HG03196 (cell line): ENCODE results near the gene OSBP.
"Not testable (repeated sequence)": the region's sequence is repeated elsewhere in the genome, so short reads cannot be mapped to it uniquely, and the experiment has no call there.

ENCODE experiments used
- ATAC-seq: cut with Tn5 transposase; IDR thresholded peaks from one replicate; pipeline ENCODE4 v1.9.1; 2021; ENCODE audit not compliant: unreplicated experiment

Gene OSBP

GRCh38 chr11:59555601-59556114, 59.9 kb downstream of the OSBP start:
- no peak for ATAC-seq

DNA sequence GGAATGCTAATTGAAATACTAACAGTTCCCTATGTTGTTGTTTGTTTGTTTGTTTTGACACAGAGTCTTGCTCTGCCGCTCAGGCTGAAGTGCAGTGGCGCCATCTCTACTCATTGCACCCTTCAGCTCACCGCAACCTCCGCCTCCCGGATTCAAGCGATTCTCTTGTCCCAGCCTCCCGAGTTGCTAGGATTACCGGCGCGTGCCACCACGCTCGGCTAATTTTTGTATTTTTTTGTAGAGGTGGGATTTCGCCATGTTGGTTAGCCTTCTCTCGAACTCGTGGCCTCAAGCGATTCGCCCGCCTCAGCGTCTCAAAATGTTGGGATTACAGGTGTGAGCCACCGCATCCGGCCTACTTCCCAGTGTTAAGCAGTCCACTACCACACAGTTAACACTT, 62.3 kb downstream of the OSBP start:
- ATAC-seq = no peak

DNA sequence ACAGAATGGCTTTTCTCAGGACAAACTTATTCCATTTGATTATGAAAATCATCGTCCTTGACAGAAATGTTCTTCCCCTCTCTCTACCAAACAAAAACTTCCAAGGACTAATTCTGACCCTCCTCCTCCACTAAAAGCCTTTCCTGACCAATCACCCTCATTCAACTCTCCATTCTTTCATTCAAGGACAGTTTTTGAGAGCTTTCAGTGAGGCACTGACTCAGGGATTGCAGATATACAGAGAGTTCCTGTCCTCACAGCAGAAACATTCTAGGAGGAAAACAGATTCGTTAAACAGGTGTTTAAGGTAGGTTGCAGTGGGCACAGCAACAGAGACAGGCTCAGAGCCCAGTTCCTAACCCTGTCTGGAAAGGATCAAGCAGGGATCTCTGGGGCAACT, 62.7 kb downstream of the OSBP start:
- no peak for ATAC-seq

- no peak for ATAC-seq
These were observed 63.7 kb downstream of the OSBP start for GRCh38 chr11:59551659-59552521.

GRCh38 chr11:59550842-59551658, 64.5 kb downstream of the OSBP start:
- ATAC-seq = peak; percentile 43

DNA sequence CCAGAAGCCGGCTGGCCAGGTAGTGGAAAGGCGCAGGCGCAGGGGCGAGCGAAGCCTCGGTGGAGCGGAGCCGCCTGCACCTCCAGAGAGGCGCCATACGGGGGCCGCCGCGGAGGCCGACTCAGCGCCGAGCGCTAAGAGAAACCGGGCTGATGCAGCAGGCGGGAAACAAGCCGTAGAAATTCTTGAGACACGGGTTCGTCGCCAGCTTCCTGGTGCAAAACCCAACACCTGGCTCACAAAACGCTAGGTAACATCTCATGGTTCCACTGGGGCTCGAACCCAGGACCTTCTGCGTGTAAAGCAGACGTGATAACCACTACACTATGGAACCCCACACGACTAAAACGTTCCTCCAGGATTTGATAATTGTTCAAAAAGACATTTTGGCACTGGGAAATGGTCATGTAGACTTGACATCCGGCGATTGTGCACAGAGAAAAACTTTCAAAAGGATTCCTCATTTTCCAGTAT, 65.2 kb downstream of the OSBP start:
- ATAC-seq = peak; percentile 89

DNA sequence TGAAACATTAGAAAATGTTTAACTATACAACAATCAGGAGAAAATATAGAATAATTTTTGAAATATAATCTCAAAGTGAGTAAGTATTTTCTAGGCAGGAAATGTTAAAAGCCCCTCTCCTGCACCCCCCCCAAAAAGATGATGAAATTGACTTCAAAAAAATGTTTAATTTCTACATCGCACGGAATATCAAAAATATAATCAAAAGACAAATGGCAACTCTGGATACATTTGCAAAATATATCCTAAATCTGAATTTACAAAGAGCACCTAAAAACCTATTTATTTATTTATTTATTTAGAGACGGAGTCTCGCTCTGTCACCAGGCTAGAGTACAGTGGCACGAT, 67.3 kb downstream of the OSBP start:
- no peak for ATAC-seq

DNA sequence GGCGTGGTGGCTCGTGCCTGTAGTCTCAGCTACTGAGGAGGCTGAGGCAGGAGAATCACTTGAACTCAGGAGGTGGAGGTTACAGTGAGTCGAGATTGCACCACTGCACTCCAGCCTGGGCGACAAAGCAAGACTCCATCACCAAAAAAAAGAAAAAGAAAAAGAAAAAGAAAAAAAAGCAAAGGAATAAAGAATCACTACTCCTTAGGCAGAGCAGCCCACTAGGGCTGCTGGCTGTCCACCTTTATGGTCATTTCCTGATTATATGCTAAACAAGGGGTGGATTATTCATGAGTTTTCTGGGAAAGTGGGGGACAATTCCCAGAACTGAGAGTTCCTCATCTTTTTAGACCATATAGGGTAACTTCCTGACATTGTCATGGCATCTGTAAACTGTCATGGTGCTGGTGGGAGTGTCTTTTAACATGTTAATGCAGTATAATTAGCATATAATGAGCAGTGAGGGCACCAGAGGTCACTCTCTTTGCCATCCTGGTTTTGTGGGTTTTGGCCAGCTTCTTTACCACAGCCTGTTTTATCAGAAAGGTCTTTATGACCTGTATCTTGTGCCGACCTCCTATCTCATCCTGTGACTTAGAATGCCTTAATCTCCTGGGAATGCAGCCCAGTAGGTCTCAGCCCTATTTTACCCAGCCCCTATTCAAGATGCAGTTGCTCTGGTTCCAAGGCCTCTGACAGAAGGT, 67.8 kb downstream of the OSBP start:
- not testable (repeated sequence) for ATAC-seq

- ATAC-seq = no peak
These were observed 70.2 kb downstream of the OSBP start for GRCh38 chr11:59545179-59546020.

DNA sequence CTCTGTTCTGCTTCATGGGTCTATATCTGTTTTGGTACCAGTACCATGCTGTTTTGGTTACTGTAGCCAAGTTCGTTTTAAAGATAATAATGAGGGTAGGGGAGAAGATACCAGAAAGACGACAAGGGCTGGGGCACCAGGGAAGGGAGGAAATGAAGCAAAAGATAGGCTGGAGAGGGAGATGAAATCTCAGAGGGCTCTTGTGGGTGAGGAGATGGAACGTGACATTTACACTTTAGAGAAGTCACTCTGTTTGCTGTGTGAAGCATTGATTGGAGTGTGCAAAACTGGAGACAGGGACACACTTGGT, 70.8 kb downstream of the OSBP start:
- no peak for ATAC-seq

DNA sequence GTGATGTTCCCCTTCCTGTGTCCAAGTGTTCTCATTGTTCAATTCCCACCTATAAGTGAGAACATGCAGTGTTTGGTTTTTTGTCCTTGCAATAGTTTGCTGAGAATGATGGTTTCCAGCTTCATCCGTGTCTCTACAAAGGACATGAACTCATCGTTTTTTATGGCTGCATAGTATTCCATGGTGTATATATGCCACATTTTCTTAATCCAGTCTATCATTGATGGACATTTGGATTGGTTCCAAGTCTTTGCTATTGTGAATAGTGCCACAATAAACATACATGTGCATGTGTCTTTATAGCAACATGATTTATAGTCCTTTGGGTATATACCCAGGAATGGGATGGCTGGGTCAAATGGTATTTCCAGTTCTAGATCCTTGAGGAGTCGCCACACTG, 71.9 kb downstream of the OSBP start:
- not testable (repeated sequence) for ATAC-seq

DNA sequence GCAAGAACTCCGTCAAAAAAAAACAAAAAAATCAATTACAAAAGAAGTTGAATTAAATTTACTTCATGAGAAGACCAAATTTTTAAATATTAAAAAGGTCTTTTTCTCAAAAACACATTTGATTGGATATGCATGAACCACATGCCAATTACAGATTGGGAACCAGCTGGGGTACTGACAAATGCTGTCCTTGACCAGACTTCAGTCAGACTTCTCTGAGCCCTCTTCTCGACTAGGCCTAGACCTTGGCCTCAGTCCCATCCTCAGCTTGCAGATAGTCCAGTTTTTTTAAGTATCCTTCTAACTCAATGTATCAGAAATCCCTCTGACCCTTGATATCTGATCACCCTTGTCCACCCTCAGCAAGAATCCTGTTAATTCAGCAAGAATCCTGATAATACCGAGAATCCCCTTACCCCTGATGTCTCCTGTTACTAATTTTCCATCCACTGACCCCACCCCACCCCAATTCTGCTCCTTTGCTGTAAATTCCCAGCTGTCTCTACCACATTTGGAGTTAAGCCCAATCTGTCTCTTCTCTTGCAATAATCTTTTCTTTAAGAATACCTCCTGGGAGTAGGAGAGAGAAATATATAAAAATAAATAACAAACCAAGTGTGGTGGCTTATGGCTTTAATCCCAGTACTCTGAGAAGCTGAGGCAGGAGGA, 73.3 kb downstream of the OSBP start:
- ATAC-seq = no peak

DNA sequence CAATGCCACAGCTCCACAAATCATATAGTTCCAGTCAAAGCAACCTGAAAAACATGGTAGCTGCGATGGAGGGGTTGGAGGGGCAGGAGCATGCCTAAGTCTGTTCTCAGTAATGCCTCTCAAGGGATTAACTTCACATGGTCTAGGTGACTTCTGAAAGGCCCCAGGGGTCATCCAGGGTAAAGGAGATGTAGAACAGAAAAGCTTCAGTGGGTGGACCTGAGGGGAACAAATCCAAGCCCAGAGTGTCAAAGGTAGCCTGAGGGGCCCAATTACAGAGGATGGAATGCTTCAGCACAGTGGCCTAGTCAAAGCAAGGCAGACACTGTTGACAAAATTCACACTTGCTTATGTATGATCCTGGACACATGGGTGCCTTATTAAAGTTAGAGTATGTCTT, 80.9 kb downstream of the OSBP start:
- ATAC-seq = no peak

DNA sequence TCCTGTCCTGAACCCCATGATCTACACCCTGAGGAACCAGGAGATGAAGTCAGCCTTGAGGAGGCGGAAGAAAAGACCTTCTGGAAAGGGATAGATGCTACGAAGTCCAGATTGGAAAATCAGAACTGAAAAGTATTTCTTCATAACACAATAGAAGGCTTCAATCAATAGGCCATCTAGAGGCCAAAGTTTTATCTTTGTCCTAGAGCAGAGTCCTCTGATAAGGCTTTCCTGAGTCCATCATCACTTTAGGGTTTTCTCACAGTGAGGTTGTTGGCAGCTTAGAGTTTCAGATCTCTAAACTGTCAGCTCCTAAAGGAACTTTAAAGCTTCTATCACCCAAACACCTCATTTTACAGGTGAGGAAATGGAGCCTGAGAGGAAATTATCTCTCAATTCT, 83.0 kb downstream of the OSBP start:
- ATAC-seq = no peak

DNA sequence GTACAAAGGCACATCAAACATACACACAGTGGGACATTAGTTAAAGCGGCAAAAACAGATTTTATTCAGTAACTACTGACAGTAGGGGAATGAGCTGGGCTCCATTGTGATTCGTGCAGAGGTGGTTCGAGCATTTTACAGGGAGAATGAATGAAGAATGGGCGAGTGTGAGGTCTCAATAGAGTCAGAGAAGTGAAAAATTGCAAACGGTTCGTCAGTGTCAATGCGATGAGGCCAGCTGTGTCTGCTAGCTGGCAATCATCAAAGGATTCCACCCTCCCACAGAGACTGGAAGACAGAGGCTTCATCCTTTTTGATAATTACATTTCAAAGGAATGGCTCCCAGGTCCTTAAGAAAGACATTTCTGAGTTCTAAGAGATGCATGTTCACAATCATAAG, 86.9 kb downstream of the OSBP start:
- ATAC-seq = no peak
